ENCODE measurements around the gene ANTXR2.

- TF ChIP-seq POLR2AphosphoS5 (IDR thresholded peaks at IDR 0.05; ENCODE audit: insufficient read depth in 1 of 2, low read depth in 1 of 2) (no peak), CTCF (IDR thresholded peaks at IDR 0.05) (no peak), POLR2A (IDR thresholded peaks at IDR 0.05) (no peak)
Measured at GRCh38 chr4:79949178-79949577, 123.9 kb downstream of the ANTXR2 start.

Measured in vagina (tissue), 2 donors.